Measurements from ENCODE around the gene ATL2. TPM values are rescaled to one million over a fixed set of nuclear protein-coding genes. Genes with fewer than 3 reads are reported as not detected.

The ATL2 gene
- total RNA-seq, 2 donors from 2014 or later, result 43.6 to 62.6 TPM

DNA sequence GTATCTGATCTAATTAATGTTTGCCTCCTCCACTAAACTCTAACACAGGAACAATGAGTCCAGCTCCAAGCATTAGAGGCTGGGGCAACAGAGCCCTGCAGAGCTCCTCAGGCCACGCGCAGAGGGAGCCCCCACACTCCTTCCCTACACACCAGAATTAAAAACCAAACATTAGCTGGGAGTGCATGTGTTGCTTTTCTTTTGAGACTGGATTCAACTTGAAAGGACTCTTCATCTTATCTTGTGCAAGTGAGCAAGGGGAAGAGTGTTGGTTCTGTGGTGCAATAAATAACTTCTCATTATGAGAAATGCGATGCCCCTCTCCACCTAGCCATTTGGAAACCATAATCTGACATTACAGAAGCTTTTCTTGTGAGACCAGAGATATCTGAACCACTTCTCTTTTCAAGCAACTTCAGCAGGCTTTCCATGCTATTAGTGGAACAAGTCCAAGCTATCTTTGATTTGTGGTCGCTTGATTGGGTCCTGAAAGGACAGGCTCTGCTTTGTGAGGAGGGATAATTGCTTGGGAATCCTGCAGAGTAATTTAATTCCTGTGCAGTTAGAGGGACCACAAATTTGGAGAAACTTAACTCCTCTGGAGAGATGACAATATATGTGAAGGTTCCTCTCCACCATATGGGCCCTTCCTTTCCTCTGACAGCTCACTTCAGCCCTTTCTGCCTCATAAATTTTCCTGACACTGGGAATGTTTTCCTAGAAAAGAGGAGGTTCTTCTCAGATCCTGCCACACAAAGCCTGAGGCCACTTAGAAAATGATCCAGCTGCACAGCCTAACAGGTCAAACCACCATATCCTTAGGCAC lies 112.5 kb downstream of the ATL2 start:
- H3K27ac ChIP-seq, result no peak overlapping the region
- no peaks in the 10 kb centered on the region for H3K36me3 ChIP-seq (replicated peaks in 1 of 2; ENCODE audit: insufficient read depth in 1 of 2, low read depth in 2 of 2)
- no peak for DNase-seq
- ATAC-seq, result no peak
- intact Hi-C loops (cut with DNase I), result no loop called here
- H3K4me1 ChIP-seq, result no peaks in the 10 kb centered on the region
- no peaks in the 10 kb centered on the region for H3K9me3 ChIP-seq
- WGBS, 2 donors, result 67 to 68% methylated on average over 2 to 4 of the region's 4 CpGs
- no peaks in the 10 kb centered on the region for H3K27me3 ChIP-seq
- no peak overlapping the region for H3K4me3 ChIP-seq
- TF ChIP-seq, protein P1, sequence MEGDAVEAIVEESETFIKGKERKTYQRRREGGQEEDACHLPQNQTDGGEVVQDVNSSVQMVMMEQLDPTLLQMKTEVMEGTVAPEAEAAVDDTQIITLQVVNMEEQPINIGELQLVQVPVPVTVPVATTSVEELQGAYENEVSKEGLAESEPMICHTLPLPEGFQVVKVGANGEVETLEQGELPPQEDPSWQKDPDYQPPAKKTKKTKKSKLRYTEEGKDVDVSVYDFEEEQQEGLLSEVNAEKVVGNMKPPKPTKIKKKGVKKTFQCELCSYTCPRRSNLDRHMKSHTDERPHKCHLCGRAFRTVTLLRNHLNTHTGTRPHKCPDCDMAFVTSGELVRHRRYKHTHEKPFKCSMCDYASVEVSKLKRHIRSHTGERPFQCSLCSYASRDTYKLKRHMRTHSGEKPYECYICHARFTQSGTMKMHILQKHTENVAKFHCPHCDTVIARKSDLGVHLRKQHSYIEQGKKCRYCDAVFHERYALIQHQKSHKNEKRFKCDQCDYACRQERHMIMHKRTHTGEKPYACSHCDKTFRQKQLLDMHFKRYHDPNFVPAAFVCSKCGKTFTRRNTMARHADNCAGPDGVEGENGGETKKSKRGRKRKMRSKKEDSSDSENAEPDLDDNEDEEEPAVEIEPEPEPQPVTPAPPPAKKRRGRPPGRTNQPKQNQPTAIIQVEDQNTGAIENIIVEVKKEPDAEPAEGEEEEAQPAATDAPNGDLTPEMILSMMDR (IDR thresholded peaks at IDR 0.05), result no peak
- no peak for TF ChIP-seq POLR2A (IDR thresholded peaks at IDR 0.05)

DNA sequence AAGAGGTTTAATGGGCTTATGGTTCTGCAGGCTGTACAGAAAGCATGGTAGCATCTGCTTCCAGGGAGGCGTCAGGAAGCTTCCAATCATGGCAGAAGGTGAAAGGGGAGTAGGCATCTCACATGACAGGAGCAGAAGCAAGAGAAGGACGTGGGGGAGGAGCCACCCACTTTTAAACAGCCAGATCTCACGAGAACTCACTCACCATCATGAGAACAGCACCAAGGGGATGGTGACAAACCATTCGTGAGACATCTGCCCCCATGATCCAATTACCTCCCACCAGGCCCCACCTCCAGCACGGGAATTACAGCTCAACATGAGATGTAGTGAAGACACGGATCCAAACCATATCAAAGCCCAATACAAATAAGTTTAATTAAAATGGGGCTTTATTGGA lies 113.8 kb downstream of the ATL2 start:
- DNase-seq (no peak), ATAC-seq (no peak)
- no peak for TF ChIP-seq POLR2A (IDR thresholded peaks at IDR 0.05)
- TF ChIP-seq, protein P1 (IDR thresholded peaks at IDR 0.05), result no peak
- H3K9me3 ChIP-seq, result no peaks in the 10 kb centered on the region
- H3K27me3 ChIP-seq, result no peaks in the 10 kb centered on the region
- H3K36me3 ChIP-seq (replicated peaks in 1 of 2; ENCODE audit: insufficient read depth in 1 of 2, low read depth in 2 of 2), result no peaks in the 10 kb centered on the region
- no peak overlapping the region for H3K4me3 ChIP-seq
- intact Hi-C loops (cut with DNase I), result no loop called here
- H3K27ac ChIP-seq, result no peak overlapping the region
- no peaks in the 10 kb centered on the region for H3K4me1 ChIP-seq
- WGBS, 2 donors, result 62 to 72% methylated on average over 6 of the region's 6 CpGs

DNA sequence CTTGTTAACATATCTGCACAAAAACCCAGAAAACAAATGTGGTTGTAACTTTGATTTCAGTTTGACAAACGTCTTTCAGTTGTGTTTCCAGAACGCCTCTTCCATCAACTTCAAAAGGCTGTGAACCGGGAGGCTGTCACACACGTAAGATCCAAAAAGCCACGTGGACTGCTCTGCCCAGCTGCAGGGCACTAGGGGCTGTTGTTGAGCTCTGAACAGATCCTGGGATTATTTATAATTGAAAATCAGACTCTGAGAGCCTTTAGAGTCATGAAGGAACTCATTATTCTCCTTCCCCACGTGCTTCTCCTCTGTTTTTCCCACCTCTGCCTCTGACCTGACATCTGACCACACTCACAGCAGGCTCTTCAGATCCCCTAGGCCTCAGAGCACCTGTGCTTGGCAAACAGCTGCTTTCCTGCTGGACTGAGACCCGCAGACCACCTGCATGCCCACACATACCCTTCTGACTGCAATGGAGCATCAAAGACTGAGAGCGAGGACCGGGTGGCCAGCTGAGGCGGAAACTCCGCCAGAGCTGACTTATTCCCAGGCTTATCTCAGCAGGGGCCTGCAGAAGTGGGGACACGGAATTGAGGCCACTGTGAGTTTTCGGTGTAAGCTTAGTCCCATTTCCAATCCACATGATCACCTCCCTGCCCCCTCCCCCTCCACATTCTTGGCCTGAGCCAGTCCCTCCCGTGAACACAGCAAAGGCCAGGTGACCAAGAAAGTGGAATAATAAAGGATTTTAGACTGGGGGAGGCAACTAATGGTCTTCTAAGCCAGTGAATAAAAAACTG lies 114.8 kb downstream of the ATL2 start:
- Histone ChIP-seq H3K4me3 (no peak overlapping the region), H3K27me3 (no peaks in the 10 kb centered on the region), H3K27ac (no peak overlapping the region), H3K36me3 (replicated peaks in 1 of 2; ENCODE audit: insufficient read depth in 1 of 2, low read depth in 2 of 2) (no peaks in the 10 kb centered on the region), H3K4me1 (no peaks in the 10 kb centered on the region), H3K9me3 (no peaks in the 10 kb centered on the region)
- ATAC-seq (no peak), DNase-seq (no peak)
- intact Hi-C loops (cut with DNase I), result no loop called here
- WGBS, 2 donors, result 70 to 74% methylated on average over 14 of the region's 14 CpGs
- TF ChIP-seq POLR2A (IDR thresholded peaks at IDR 0.05), result no peak
- TF ChIP-seq, protein P1 (IDR thresholded peaks at IDR 0.05), result no peak

DNA sequence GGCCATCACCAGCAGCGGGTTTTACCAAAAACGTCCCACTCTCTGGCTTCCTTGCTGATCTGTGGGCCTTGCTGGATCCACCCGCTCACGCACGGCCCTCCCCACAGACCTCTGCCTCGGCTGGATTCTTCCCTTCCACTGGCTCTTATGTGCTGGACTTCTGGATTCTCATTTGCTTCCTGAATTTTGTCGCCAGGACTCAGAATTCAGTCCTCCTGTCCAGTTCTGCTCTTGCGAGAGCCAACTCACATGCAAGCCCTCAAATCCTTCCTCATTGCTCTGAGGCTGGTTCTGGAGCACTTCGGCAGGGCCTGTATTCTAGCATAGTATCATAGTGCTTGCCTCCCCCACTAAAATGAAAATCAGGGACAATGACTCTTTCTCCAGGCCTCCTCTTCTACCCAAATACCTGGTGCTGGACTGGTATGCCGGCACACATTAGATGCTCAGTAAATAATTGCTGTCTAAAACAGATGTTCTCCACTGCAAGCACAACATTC lies 115.5 kb downstream of the ATL2 start:
- H3K4me3 ChIP-seq, result no peak overlapping the region
- 79 to 81% methylated on average over 10 of the region's 10 CpGs for WGBS, 2 donors
- intact Hi-C loops (cut with DNase I), result no loop called here

More for the DNA sequence above, 115.5 kb downstream of the ATL2 start:
- Histone ChIP-seq H3K27ac (no peak overlapping the region), H3K4me1 (no peaks in the 10 kb centered on the region), H3K9me3 (no peaks in the 10 kb centered on the region), H3K36me3 (replicated peaks in 1 of 2; ENCODE audit: insufficient read depth in 1 of 2, low read depth in 2 of 2) (no peaks in the 10 kb centered on the region), H3K27me3 (no peaks in the 10 kb centered on the region)
- DNase-seq (no peak), ATAC-seq (no peak)
- TF ChIP-seq, protein P1 (IDR thresholded peaks at IDR 0.05), result no peak
- no peak for TF ChIP-seq POLR2A (IDR thresholded peaks at IDR 0.05)
